Subcutaneous adipose tissue (tissue), 4 donors: ENCODE results near the gene TMC1. TPM values are rescaled to one million over a fixed set of nuclear protein-coding genes. Genes with fewer than 3 reads are reported as not detected.

Experiments
- CTCF ChIP-seq: fragments of 450-650 bp; IDR thresholded peaks from one replicate; pipeline ENCODE4 v1.5.1; 2016; ENCODE audit warnings: low read depth, mild to moderate bottlenecking, control low read depth, antibody characterized with exemption, moderate library complexity
- total RNA-seq, 4 donors: library from RNA; depleted of rRNA; stranded (reverse); fragments of >200 nt; gene quantifications; one replicate each; pipeline ENCODE4 v1.1.0, GENCODE V29; 2016

The TMC1 gene
- total RNA-seq, 4 donors from 2014 or later: 0.17 to 3.6 TPM; not detected in 2

GRCh38 chr9:72564479-72565281, 43.3 kb downstream of the TMC1 start:
- TF ChIP-seq CTCF: no peak

- no peak for TF ChIP-seq CTCF
Observed at GRCh38 chr9:72565535-72565934, 44.1 kb downstream of the TMC1 start.

GRCh38 chr9:72574156-72574810, 52.9 kb downstream of the TMC1 start:
- TF ChIP-seq CTCF: no peak

- no peak for TF ChIP-seq CTCF
Observed at GRCh38 chr9:72575666-72576065, 54.3 kb downstream of the TMC1 start.

GRCh38 chr9:72576087-72576486, 54.7 kb downstream of the TMC1 start:
- no peak for TF ChIP-seq CTCF

GRCh38 chr9:72577212-72577753, 55.9 kb downstream of the TMC1 start:
- TF ChIP-seq CTCF: no peak

GRCh38 chr9:72579190-72579589, 57.8 kb downstream of the TMC1 start:
- no peak for TF ChIP-seq CTCF
